ENCODE results near the gene MAPK8IP3. TPM values are rescaled to one million over a fixed set of nuclear protein-coding genes. Genes with fewer than 3 reads are reported as not detected.

Gene MAPK8IP3
- total RNA-seq, 1 donor from 2014 or later: 37.5 TPM

DNA sequence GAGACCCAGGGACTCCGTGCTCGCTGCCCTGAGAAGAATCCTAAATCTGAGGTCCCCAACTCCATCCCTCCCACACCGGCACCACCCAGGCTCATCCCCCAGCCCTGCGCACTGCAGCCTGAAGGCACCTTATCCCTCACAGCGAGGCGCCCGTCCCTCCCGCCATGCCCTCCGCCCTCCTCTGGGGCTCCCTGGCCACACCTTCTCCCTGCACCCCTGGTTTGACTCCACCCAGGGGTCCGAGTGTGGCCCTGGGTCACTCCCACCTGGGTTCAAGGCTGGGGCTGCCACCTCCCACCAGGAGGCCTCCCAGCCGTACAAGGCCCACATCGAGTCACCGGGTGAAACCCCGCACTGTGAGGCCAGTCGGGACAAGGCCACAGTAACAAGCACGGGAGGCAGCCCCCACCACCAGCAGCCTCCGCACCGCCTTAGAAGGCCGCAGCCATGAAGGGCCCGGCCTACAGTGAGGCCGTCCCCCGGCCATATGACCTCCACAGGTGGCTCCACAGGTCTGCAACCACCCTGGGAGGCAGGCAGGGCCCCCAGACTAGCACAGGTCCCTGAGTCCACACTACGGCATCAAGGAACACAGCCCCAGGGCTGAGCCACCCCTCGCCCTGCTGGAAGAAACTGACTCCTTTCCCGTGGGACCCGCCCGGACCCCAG, 112.3 kb downstream of the MAPK8IP3 start:
- no peak overlapping the region for H3K4me3 ChIP-seq (ENCODE audit: low read depth, low read length)
- TF ChIP-seq, protein P1, sequence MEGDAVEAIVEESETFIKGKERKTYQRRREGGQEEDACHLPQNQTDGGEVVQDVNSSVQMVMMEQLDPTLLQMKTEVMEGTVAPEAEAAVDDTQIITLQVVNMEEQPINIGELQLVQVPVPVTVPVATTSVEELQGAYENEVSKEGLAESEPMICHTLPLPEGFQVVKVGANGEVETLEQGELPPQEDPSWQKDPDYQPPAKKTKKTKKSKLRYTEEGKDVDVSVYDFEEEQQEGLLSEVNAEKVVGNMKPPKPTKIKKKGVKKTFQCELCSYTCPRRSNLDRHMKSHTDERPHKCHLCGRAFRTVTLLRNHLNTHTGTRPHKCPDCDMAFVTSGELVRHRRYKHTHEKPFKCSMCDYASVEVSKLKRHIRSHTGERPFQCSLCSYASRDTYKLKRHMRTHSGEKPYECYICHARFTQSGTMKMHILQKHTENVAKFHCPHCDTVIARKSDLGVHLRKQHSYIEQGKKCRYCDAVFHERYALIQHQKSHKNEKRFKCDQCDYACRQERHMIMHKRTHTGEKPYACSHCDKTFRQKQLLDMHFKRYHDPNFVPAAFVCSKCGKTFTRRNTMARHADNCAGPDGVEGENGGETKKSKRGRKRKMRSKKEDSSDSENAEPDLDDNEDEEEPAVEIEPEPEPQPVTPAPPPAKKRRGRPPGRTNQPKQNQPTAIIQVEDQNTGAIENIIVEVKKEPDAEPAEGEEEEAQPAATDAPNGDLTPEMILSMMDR (conservative IDR thresholded peaks at IDR 0.05; ENCODE audit: low read depth, low read length): no peak
- DNase-seq (ENCODE audit: low read depth): no peak

DNA sequence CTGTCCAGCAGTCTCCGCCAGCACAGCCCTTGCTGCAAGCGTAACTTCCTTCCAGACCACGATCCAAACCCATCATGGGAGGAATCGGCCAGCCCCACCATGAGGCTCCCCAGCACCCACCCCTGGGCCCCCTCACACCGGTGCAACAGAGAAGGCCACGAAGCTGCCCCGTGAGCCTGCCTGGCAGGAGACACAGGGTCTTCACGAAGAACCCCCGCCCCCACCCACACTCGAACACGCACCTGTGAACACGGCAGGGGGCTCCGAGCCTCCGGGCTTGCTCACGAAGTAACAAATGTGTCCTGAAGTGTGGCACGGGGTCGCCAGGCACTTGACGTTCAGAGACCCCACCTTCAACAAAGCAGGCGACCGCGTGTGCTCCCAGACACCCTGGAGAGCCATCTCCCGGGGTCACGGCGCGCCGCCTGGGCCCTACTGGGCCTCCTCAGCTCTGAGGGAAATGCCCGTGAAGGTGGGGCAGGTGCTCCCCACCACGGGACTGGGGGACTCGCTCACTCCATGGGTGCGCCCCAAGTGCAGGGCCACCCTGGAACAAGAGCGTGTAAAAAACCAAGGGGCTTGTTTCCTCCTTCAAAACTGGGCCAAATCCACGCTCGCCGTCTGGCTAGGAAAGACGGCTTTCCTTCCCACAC, 113.0 kb downstream of the MAPK8IP3 start:
- H3K4me3 ChIP-seq (ENCODE audit: low read depth, low read length): no peak overlapping the region
- TF ChIP-seq, protein P1 (conservative IDR thresholded peaks at IDR 0.05; ENCODE audit: low read depth, low read length): no peak
- no peak for DNase-seq (ENCODE audit: low read depth)

DNA sequence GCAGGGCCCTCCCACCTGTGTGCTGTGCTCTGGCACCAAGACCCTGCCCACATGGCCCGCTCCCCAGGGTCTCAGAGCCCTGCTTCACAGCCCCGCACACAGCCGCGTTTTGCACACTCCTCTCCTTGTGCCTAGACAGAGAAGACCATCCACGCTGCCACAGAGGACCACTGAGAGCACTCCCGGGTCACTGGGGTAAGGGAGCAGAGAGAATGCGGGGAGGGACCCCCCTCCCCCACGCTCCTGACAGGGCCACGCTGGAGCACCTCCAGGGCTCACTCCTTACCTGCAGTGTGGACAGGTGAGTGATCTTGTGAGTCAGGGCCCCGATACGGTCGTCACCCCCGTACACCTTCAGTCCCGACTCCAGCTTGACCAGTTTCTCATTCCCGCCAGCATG, 113.6 kb downstream of the MAPK8IP3 start:
- H3K4me3 ChIP-seq (ENCODE audit: low read depth, low read length): no peak overlapping the region
- TF ChIP-seq, protein P1 (conservative IDR thresholded peaks at IDR 0.05; ENCODE audit: low read depth, low read length): no peak
- no peak for DNase-seq (ENCODE audit: low read depth)

Other genes starting within 250 kb of the MAPK8IP3 start
- 57.3 and 76.2 TPM in 2 replicates for gene CLCN7, start 231.2 kb upstream of the MAPK8IP3 start, total RNA-seq
- not detected in 2 replicates for gene PTX4, start 217.3 kb upstream of the MAPK8IP3 start, total RNA-seq
- 33.5 and 45.9 TPM in 2 replicates for gene TELO2, start 212.8 kb upstream of the MAPK8IP3 start, total RNA-seq
- 1.4 TPM in 1 of 2 replicates, not detected in the other for gene TMEM204, start 172.5 kb upstream of the MAPK8IP3 start, total RNA-seq
- 4.6 and 12.5 TPM in 2 replicates for gene IFT140, start 94.1 kb upstream of the MAPK8IP3 start, total RNA-seq
- 6.9 and 8.0 TPM in 2 replicates for gene CRAMP1, start 93.8 kb upstream of the MAPK8IP3 start, total RNA-seq
- gene JPT2, start 27.9 kb upstream of the MAPK8IP3 start, total RNA-seq: 119 and 226 TPM in 2 replicates
- gene NME3, start 65.3 kb downstream of the MAPK8IP3 start, total RNA-seq: 50.5 and 63.2 TPM in 2 replicates
- 7.5 and 14.0 TPM in 2 replicates for gene EME2, start 66.6 kb downstream of the MAPK8IP3 start, total RNA-seq
- gene MRPS34, start 66.9 kb downstream of the MAPK8IP3 start, total RNA-seq: 167 and 227 TPM in 2 replicates
- 35.0 and 57.9 TPM in 2 replicates for gene SPSB3, start 76.4 kb downstream of the MAPK8IP3 start, total RNA-seq
- gene NUBP2, start 76.8 kb downstream of the MAPK8IP3 start, total RNA-seq: 111 and 138 TPM in 2 replicates
- gene IGFALS, start 87.5 kb downstream of the MAPK8IP3 start, total RNA-seq: 2.6 TPM in 1 of 2 replicates, not detected in the other
- gene HAGH, start 120.6 kb downstream of the MAPK8IP3 start, total RNA-seq: 83.7 and 87.3 TPM in 2 replicates
- 47.7 and 59.2 TPM in 2 replicates for gene FAHD1, start 121.0 kb downstream of the MAPK8IP3 start, total RNA-seq
- gene MEIOB, start 166.0 kb downstream of the MAPK8IP3 start, total RNA-seq: 2.1 and 6.4 TPM in 2 replicates
- not detected in 2 replicates for gene HS3ST6, start 212.2 kb downstream of the MAPK8IP3 start, total RNA-seq
- 8.6 and 22.0 TPM in 2 replicates for gene MSRB1, start 237.0 kb downstream of the MAPK8IP3 start, total RNA-seq
- gene RPL3L, start 248.5 kb downstream of the MAPK8IP3 start, total RNA-seq: not detected in 2 replicates

Measured in epithelial cell of proximal tubule (primary cell).